ENCODE measurements around the gene SEC14L3. TPM values are rescaled to one million over a fixed set of nuclear protein-coding genes. Genes with fewer than 3 reads are reported as not detected.

The SEC14L3 gene
- total and polyA plus RNA-seq, 2 of the 13 experiments (the other 11 are each of a cell fraction or from before 2014, with no cell fraction given), result not detected

DNA sequence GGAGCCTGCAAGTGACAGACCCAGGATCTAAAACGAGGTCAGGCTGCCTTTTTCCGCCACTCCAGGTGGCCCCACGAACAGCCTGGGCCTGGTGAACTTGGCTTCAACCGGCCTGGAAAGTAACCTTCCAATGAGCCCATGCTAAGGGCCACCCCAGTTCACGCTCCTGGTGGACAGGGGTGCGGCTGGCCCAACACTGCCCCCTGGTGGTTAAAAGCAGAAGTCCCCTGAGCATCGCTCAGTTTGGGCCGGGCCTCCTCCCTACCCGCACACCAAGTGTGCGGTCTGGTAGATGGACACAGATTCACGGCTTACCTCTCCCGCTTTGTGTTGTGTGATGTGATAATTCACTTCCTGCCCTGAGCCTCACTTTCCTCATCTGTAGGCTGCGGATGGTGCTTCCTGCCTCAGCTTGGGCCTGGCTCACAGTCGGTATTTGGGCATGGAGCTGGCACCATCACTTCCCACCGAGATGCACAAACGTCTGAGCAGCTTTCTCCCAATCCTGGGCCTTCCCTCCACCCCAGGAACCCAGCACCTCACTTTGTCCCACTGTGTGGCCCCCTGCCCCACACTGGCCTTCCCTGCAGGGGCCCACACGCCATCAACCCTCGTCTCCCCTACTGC lies 13.7 kb upstream of the SEC14L3 start (continued):
- TF ChIP-seq MTF1 (CRISPR knock-in tag; IDR thresholded peaks at IDR 0.05), result no peak
- TF ChIP-seq ZNF574 (CRISPR knock-in tag; IDR thresholded peaks at IDR 0.05), result peak; percentile 42; the same call in 1 of the 2 replicates
- no peak for TF ChIP-seq RNF219 (CRISPR knock-in tag; IDR thresholded peaks at IDR 0.05)
- no peak for TF ChIP-seq KLF9 (CRISPR knock-in tag; IDR thresholded peaks at IDR 0.05; ENCODE audit: low read depth)
- TF ChIP-seq SALL2 (CRISPR knock-in tag; IDR thresholded peaks at IDR 0.05), result peak; percentile 70; the same call in 1 of the 2 replicates
- 0 out of 2 replicates have a peak, but pooled peaks have one; percentile 37 for TF ChIP-seq PCBP1 (IDR thresholded peaks at IDR 0.05; ENCODE audit: borderline replicate concordance, low read depth, low read length)
- TF ChIP-seq MIER3 (CRISPR knock-in tag; IDR thresholded peaks at IDR 0.05; ENCODE audit: borderline replicate concordance), result no peak
- TF ChIP-seq ZNF605 (CRISPR knock-in tag; IDR thresholded peaks at IDR 0.05), result no peak
- TF ChIP-seq NFYC (CRISPR knock-in tag; IDR thresholded peaks at IDR 0.05), result no peak
- no peak for TF ChIP-seq REST (IDR thresholded peaks at IDR 0.05; ENCODE audit: borderline replicate concordance in 1 of 2, low read depth in 1 of 2, low read length in 2 of 2)
- TF ChIP-seq HMGXB4 (CRISPR knock-in tag; IDR thresholded peaks at IDR 0.05; ENCODE audit: borderline replicate concordance in 1 of 2, low read depth in 1 of 2), result peak in 1 of 2 experiments; percentile 53; a peak in 1 of 4 replicates
- TF ChIP-seq THRA (CRISPR knock-in tag; IDR thresholded peaks at IDR 0.05; ENCODE audit: borderline replicate concordance), result peak; percentile 69; the same call in 1 of the 2 replicates
- TF ChIP-seq IKZF1 (IDR thresholded peaks at IDR 0.05), result no peak
- TF ChIP-seq HNRNPLL (IDR thresholded peaks at IDR 0.05; ENCODE audit: low read depth, low read length, poor library complexity, severe bottlenecking), result peak; percentile 19
- TF ChIP-seq NR3C1 (CRISPR knock-in tag; IDR thresholded peaks at IDR 0.05), result no peak

All from HepG2 (cell line).